PFSK-1 (cell line): ENCODE results near the gene TFDP2.

ENCODE experiments used
- FOXP2 ChIP-seq: optimal IDR thresholded peaks from 2 replicates; pipeline ENCODE3; 2011; ENCODE audit warnings: borderline replicate concordance, control low read depth, inconsistent platforms; ENCODE audit not compliant: insufficient read depth; ENCODE audit errors: extremely low read length, extremely low read depth
- POLR2AphosphoS5 ChIP-seq: IDR thresholded peaks from 2 replicates; pipeline ENCODE4 v1.6.1; 2012; ENCODE audit warnings: low read depth, mild to moderate bottlenecking, control low read depth, low read length, moderate library complexity
- SIN3A ChIP-seq: IDR thresholded peaks from 2 replicates; pipeline ENCODE4 v1.6.1; 2012; ENCODE audit warnings: mild to moderate bottlenecking, low read length, moderate library complexity, borderline replicate concordance; ENCODE audit not compliant: insufficient read depth
- TAF1 ChIP-seq: IDR thresholded peaks from 2 replicates; pipeline ENCODE4 v1.6.1; 2012; ENCODE audit warnings: low read length, control low read depth, borderline replicate concordance; ENCODE audit not compliant: insufficient read depth
- TF ChIP-seq, protein P1 (sequence below), 2 experiments: IDR thresholded peaks; 2 replicates each; pipeline versions ENCODE4 v1.6.1 to v1.8.0; 2011 to 2012; ENCODE audit warnings: low read depth in 2 of 2, low read length in 2 of 2, control low read depth in 1 of 2, inconsistent platforms in 1 of 2, mild to moderate bottlenecking in 1 of 2, moderate library complexity in 1 of 2; ENCODE audit not compliant: insufficient read depth in 1 of 2

TFDP2 gene

DNA sequence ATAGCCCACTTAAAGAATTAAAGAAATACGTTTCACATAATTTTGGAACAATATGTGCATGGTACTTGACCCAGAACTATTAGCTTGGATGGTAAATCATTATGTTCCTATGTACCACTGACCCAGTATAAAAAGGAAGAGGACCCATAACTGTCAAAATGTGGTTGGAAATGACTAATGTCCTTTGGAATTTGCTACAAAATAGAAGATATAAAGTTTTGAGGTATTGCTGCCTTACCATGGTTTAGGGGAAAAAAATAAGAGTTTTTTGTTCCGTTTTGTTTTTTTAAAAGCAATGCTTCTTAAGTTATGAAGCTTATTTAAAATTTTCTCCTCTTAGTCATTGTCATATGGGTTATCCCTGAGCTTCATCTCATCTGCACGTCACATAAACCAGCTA, 15.8 kb upstream of the TFDP2 start:
- TF ChIP-seq SIN3A (no peak), POLR2AphosphoS5 (no peak), FOXP2 (no peak), TAF1 (no peak)
- TF ChIP-seq, protein P1, sequence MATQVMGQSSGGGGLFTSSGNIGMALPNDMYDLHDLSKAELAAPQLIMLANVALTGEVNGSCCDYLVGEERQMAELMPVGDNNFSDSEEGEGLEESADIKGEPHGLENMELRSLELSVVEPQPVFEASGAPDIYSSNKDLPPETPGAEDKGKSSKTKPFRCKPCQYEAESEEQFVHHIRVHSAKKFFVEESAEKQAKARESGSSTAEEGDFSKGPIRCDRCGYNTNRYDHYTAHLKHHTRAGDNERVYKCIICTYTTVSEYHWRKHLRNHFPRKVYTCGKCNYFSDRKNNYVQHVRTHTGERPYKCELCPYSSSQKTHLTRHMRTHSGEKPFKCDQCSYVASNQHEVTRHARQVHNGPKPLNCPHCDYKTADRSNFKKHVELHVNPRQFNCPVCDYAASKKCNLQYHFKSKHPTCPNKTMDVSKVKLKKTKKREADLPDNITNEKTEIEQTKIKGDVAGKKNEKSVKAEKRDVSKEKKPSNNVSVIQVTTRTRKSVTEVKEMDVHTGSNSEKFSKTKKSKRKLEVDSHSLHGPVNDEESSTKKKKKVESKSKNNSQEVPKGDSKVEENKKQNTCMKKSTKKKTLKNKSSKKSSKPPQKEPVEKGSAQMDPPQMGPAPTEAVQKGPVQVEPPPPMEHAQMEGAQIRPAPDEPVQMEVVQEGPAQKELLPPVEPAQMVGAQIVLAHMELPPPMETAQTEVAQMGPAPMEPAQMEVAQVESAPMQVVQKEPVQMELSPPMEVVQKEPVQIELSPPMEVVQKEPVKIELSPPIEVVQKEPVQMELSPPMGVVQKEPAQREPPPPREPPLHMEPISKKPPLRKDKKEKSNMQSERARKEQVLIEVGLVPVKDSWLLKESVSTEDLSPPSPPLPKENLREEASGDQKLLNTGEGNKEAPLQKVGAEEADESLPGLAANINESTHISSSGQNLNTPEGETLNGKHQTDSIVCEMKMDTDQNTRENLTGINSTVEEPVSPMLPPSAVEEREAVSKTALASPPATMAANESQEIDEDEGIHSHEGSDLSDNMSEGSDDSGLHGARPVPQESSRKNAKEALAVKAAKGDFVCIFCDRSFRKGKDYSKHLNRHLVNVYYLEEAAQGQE (IDR thresholded peaks at IDR 0.05; ENCODE audit: insufficient read depth in 1 of 2, low read depth in 2 of 2, low read length in 2 of 2) = no peak

DNA sequence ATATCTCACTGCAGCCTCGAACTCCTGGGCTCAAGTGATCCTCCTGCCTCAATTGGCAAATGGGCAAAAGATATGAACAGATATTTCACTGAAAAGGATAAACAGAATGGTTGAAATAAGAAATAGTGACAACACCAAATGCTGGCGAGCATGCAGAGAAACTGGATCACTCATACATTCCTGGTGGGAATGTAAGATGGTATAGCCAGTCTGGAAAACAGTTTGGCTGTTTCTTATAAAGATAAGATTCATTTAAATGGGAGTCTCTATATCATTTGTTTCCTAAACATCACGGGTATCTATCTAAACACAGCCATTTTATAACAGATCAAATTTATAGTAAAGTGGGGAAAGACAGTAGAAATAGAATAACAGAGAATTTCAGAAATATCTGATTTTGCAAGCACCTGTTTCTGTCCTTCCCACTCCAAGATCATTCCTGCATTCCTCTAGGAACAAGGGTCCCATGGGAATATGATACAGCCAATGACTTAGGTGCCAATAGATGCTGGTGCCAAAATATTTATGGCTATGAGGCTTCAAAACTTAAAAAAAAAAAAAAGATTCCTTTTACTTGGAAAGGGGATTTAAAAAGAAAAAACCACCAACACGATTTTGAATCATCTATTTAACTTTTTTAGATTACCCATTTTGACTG, 9.9 kb upstream of the TFDP2 start:
- TF ChIP-seq, protein P1 (IDR thresholded peaks at IDR 0.05; ENCODE audit: insufficient read depth in 1 of 2, low read depth in 2 of 2, low read length in 2 of 2) = no peak
- no peak for TF ChIP-seq FOXP2
- TF ChIP-seq SIN3A = no peak
- TF ChIP-seq TAF1 = no peak
- no peak for TF ChIP-seq POLR2AphosphoS5

DNA sequence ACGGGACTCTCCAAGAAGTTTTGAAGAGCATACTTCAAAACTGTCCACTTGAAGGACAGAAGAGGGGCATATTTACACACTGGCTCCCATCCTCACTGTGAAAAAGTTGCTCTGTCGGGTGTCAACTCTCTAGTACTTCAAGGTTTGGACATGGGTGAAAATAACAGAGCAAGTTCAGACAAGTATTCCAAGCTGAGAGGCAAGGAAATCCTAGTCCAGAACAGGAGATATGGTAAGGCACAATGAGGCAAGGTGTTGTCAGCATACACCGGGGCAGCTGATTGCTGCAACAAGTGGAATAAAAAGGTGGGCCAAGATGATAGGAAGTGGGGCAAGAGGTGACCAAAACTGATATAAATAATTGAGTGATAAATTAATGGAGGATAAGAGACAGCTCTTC, 4.8 kb upstream of the TFDP2 start:
- TF ChIP-seq SIN3A (no peak), FOXP2 (no peak), TAF1 (no peak), POLR2AphosphoS5 (no peak)
- TF ChIP-seq, protein P1 (IDR thresholded peaks at IDR 0.05; ENCODE audit: insufficient read depth in 1 of 2, low read depth in 2 of 2, low read length in 2 of 2) = no peak

DNA sequence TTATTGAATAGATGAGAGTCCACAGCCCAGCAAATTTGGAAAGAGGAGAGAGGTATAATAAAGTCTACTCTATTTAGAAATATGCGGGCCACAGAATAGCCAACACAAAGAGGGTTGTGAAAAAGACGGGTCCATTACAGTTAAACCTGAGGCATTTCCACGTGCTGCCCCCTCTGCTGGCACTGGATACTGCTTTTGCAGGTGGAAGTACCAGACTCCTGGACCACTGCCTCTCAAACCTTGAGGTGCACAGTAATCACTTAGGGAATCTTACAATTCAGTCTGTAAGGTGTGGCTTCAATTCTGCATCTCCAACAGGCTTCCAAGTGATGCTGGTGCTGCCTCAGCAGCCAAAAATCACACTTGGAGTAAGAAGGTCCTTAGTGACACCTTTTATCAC, 3.0 kb upstream of the TFDP2 start:
- TF ChIP-seq FOXP2 = no peak
- TF ChIP-seq TAF1 = no peak
- no peak for TF ChIP-seq POLR2AphosphoS5
- no peak for TF ChIP-seq SIN3A
- TF ChIP-seq, protein P1 (IDR thresholded peaks at IDR 0.05; ENCODE audit: insufficient read depth in 1 of 2, low read depth in 2 of 2, low read length in 2 of 2) = no peak
